Kidney (tissue), 14 donors: Measurements from ENCODE around the gene SFSWAP. TPM values are rescaled to one million over a fixed set of nuclear protein-coding genes. Genes with fewer than 3 reads are reported as not detected.

Source experiments
- DNase-seq, 5 donors: peaks; one replicate each; pipeline ENCODE4 v3.0.0-alpha.2; 2013 to 2020
- FAIRE-seq: peaks from 2 replicates; lab custom pipeline; 2012; peaks lifted over from hg19 to GRCh38; lab: Jason Lieb, UNC
- H3K27ac ChIP-seq, 2 donors: one replicate each; pipeline ENCODE4 v1.7.0; 2013; ENCODE audit warnings: low read depth in 2 of 2, low read length in 2 of 2, inconsistent platforms in 1 of 2
- H3K27me3 ChIP-seq: one replicate; pipeline ENCODE4 v1.7.1; 2013; ENCODE audit warnings: low read length, inconsistent platforms; ENCODE audit not compliant: control insufficient read depth, insufficient read depth
- H3K36me3 ChIP-seq, 3 donors: one replicate each; pipeline versions ENCODE4 v1.7.0 to v1.7.1; 2013; ENCODE audit warnings: low read length in 3 of 3, control low read depth in 1 of 3, inconsistent platforms in 1 of 3; ENCODE audit not compliant: insufficient read depth in 3 of 3, control insufficient read depth in 2 of 3
- H3K4me1 ChIP-seq, 3 donors: one replicate each; pipeline versions ENCODE4 v1.7.0 to v1.7.1; 2013; ENCODE audit warnings: low read length in 3 of 3, inconsistent platforms in 1 of 3, low read depth in 1 of 3; ENCODE audit not compliant: control insufficient read depth in 2 of 3, insufficient read depth in 2 of 3
- H3K4me3 ChIP-seq, 3 donors: one replicate each; pipeline versions ENCODE4 v1.7.0 to v1.8.1; 2013; ENCODE audit warnings: low read length in 3 of 3, control low read depth in 1 of 3, inconsistent platforms in 1 of 3
- H3K9ac ChIP-seq, 3 donors: one replicate each; pipeline versions ENCODE4 v1.7.0 to v1.7.1; 2013; ENCODE audit warnings: low read length in 3 of 3, control low read depth in 1 of 3, inconsistent platforms in 1 of 3
- H3K9me3 ChIP-seq, 3 donors: one replicate each; pipeline versions ENCODE4 v1.7.0 to v1.7.1; 2013; ENCODE audit warnings: low read length in 3 of 3, control low read depth in 1 of 3, inconsistent platforms in 1 of 3; ENCODE audit not compliant: control insufficient read depth in 2 of 3, insufficient read depth in 1 of 3
- CTCF ChIP-seq: IDR thresholded peaks from 3 replicates; pipeline ENCODE4 v1.5.1; 2012; ENCODE audit warnings: mild to moderate bottlenecking, moderate library complexity, borderline replicate concordance; ENCODE audit not compliant: insufficient read depth; ENCODE audit errors: extremely low read depth
- intact Hi-C: fragments of 100-400 bp; cut with DNase I; formaldehyde crosslinking; loops from one replicate; pipeline ENCODE4 v1.11.1; 2022
- polyA plus RNA-seq: library from polyadenylated mRNA; stranded (reverse); fragments of 350-450 nt; fragmentation: Illumina TruSeq; extraction: RNeasy Lipid Tissue Mini Kit (QIAGEN cat#74804); gene quantifications from one replicate; pipeline ENCODE4 v1.2.3, GENCODE V29; 2014; ENCODE audit warnings: low read depth, low replicate concordance; ENCODE audit not compliant: insufficient read depth
- total RNA-seq: library from RNA; stranded (reverse); fragmentation: NEBNext Ultra II Directional; extraction: Animal tissue kit (Norgen Biotek cat#: 25700); gene quantifications from one replicate; pipeline ENCODE4 v1.2.1, GENCODE V29; 2021
- donor health status: control.
- donor health status: control.
- donor health status: control.
- donor health status: control.
- donor health status: control.
- donor health status: DM: yes; HTN: yes; CAD: no.
- donor health status: Normal renal cell carcinoma (clear cell type).

The SFSWAP gene
- total and polyA plus RNA-seq, 2 donors from 2014 or later, result 13.9 to 46.2 TPM

- no peak for FAIRE-seq
These were observed 89.1 kb downstream of the SFSWAP start for GRCh38 chr12:131799828-131800593.

GRCh38 chr12:131800594-131801135 is 89.8 kb downstream of the SFSWAP start:
- H3K9ac ChIP-seq, result no peak overlapping the region
- H3K9me3 ChIP-seq, result no peaks in the 10 kb centered on the region
- no peak for DNase-seq
- H3K36me3 ChIP-seq, result peaks cover 0 to 17% (median 5%) of the 10 kb centered on the region in 3 donors
- no peak overlapping the region for H3K27ac ChIP-seq
- FAIRE-seq, result no peak
- peaks cover 0 to 6% (median 0%) of the 10 kb centered on the region in 3 donors for H3K4me1 ChIP-seq
- no peaks in the 10 kb centered on the region for H3K27me3 ChIP-seq
- TF ChIP-seq CTCF, result no peak
- H3K4me3 ChIP-seq, result no peak overlapping the region
- intact Hi-C loops, result no loop called here

More at GRCh38 chr12:131799828-131800593, 89.1 kb downstream of the SFSWAP start:
- TF ChIP-seq CTCF, result no peak
- Histone ChIP-seq H3K4me3 (no peak overlapping the region), H3K36me3 (peaks cover 0 to 18% (median 5%) of the 10 kb centered on the region in 3 donors), H3K9me3 (no peaks in the 10 kb centered on the region), H3K9ac (no peak overlapping the region), H3K27ac (no peak overlapping the region), H3K27me3 (no peaks in the 10 kb centered on the region), H3K4me1 (peaks cover 0 to 6% (median 0%) of the 10 kb centered on the region in 3 donors)
- intact Hi-C loops, result no loop called here
- DNase-seq, result no peak

- FAIRE-seq, result no peak
- no peaks in the 10 kb centered on the region for H3K9me3 ChIP-seq
- no peak overlapping the region for H3K27ac ChIP-seq
- DNase-seq, result no peak
- peaks cover 0 to 4% (median 0%) of the 10 kb centered on the region in 3 donors for H3K4me1 ChIP-seq
- no peak for TF ChIP-seq CTCF
- no peaks in the 10 kb centered on the region for H3K27me3 ChIP-seq
- H3K4me3 ChIP-seq, result no peak overlapping the region
- H3K9ac ChIP-seq, result no peak overlapping the region
- peaks cover 0 to 17% (median 4%) of the 10 kb centered on the region in 3 donors for H3K36me3 ChIP-seq
- intact Hi-C loops, result no loop called here
These were observed 90.5 kb downstream of the SFSWAP start for GRCh38 chr12:131801254-131801866.
